Duodenal mucosa (tissue), 2 donors: Measurements from ENCODE around the gene BORCS5.

ENCODE experiments used
- H3K27ac ChIP-seq: one replicate; pipeline ENCODE4 v1.7.0; 2013; ENCODE audit warnings: low read depth, low read length
- H3K27me3 ChIP-seq, 2 donors: one replicate each; pipeline ENCODE4 v1.7.0; 2013; ENCODE audit warnings: low read length in 2 of 2, control low read depth in 1 of 2; ENCODE audit not compliant: insufficient read depth in 2 of 2, control insufficient read depth in 1 of 2
- H3K36me3 ChIP-seq, 2 donors: one replicate each; pipeline ENCODE4 v1.7.0; 2013; ENCODE audit warnings: low read length in 2 of 2, control low read depth in 1 of 2; ENCODE audit not compliant: insufficient read depth in 2 of 2, control insufficient read depth in 1 of 2
- H3K4me1 ChIP-seq, 2 donors: one replicate each; pipeline ENCODE4 v1.7.0; 2013; ENCODE audit warnings: low read length in 2 of 2, control low read depth in 1 of 2; ENCODE audit not compliant: insufficient read depth in 2 of 2, control insufficient read depth in 1 of 2
- H3K4me3 ChIP-seq, 2 donors: one replicate each; pipeline ENCODE4 v1.7.0; 2013; ENCODE audit warnings: low read length in 2 of 2, low read depth in 1 of 2
- H3K9ac ChIP-seq, 2 donors: one replicate each; pipeline ENCODE4 v1.7.0; 2013; ENCODE audit warnings: low read length in 2 of 2, low read depth in 1 of 2
- H3K9me3 ChIP-seq, 2 donors: one replicate each; pipeline ENCODE4 v1.7.0; 2013; ENCODE audit warnings: low read length in 2 of 2, control low read depth in 1 of 2; ENCODE audit not compliant: control insufficient read depth in 1 of 2

The BORCS5 gene

DNA sequence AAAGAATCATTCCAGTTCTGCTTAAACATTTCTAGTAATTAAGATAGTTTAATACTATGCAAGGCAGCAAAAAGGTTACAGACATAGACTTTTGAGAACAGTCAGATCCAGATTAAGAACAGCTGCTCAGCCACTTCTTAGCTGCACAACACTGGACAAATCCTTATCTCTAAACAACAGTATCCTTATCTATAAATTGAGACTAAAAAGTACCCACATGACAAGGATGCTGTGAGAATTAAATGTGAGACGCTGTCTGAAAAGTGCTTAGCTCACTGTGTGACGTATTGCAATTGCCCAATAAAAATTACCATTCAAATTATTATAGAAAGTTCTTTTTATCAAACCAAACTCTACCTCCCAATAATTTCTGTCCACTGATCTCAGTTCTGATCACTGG, 35.5 kb downstream of the BORCS5 start:
- no peak overlapping the region for H3K27ac ChIP-seq
- H3K36me3 ChIP-seq = no peaks in the 10 kb centered on the region
- no peak overlapping the region for H3K4me3 ChIP-seq
- peaks cover 0 to 4% of the 10 kb centered on the region in 2 donors for H3K4me1 ChIP-seq
- H3K9ac ChIP-seq = no peak overlapping the region
- H3K9me3 ChIP-seq = no peaks in the 10 kb centered on the region
- no peaks in the 10 kb centered on the region for H3K27me3 ChIP-seq

DNA sequence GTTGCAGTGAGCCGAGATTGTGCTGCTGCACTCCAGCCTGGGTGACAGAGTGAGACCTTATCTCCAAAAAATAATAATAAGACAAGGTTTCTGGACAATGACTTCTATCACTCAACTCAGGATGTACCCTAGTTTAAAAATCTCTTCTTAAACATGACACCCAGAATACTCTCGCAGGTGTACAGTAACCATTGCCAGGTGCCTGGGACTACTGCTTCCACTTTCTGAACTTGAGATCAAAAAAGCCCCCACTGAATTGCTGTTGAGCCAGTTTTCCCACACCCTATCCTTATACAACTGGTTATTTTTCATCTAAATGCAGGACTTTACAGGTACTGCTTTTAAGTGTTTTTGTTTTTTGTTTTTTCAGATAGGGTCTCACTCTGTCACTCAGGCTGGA, 36.3 kb downstream of the BORCS5 start:
- no peak overlapping the region for H3K27ac ChIP-seq
- H3K36me3 ChIP-seq = no peaks in the 10 kb centered on the region
- H3K4me3 ChIP-seq = no peak overlapping the region
- no peak overlapping the region for H3K9ac ChIP-seq
- no peaks in the 10 kb centered on the region for H3K27me3 ChIP-seq
- no peaks in the 10 kb centered on the region for H3K9me3 ChIP-seq
- peaks cover 0 to 2% of the 10 kb centered on the region in 2 donors for H3K4me1 ChIP-seq

DNA sequence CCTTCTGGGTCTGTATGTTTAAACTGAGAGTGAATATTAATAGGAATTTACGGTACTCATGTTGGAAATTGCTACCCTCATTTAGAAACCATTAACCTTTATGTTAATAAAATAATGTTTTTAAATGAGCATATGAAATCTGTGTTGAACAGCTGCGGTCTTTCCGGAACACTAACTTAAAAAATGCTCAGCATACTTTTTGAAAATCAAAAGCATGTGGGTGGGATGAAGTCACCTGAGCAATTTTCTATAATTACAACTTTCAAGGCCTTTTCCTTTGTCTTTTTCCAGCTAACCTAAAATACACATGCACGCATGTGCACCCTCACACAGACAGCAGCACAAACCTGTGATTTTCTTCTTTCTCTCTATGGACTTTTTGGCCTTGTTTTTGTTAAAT, 39.8 kb downstream of the BORCS5 start:
- Histone ChIP-seq H3K27me3 (no peaks in the 10 kb centered on the region), H3K9ac (no peak overlapping the region), H3K9me3 (no peaks in the 10 kb centered on the region), H3K36me3 (no peaks in the 10 kb centered on the region), H3K27ac (no peak overlapping the region), H3K4me3 (no peak overlapping the region), H3K4me1 (peaks cover 0 to 15% of the 10 kb centered on the region in 2 donors)

DNA sequence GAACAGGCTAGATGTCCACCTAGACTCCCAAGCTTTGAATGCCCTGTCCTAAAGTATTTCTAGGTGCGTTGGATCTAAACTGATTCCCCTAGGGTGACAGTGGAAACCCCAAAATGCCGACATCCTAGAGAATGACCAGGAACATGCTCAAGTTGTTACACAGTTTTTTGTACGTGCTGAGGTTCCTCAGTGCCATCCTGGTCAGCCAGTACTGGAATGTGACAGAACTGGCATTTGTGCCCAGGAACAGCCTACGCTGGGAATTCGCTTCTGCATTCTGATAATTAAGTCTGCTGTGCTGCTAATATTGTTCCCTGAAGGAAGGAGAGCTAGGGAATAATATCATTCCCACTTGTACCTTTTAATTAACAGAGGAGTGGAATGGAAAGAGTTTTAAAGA, 40.3 kb downstream of the BORCS5 start:
- Histone ChIP-seq H3K27ac (no peak overlapping the region), H3K27me3 (no peaks in the 10 kb centered on the region), H3K9me3 (no peaks in the 10 kb centered on the region), H3K4me3 (no peak overlapping the region), H3K4me1 (peaks cover 0 to 15% of the 10 kb centered on the region in 2 donors), H3K36me3 (no peaks in the 10 kb centered on the region), H3K9ac (no peak overlapping the region)

DNA sequence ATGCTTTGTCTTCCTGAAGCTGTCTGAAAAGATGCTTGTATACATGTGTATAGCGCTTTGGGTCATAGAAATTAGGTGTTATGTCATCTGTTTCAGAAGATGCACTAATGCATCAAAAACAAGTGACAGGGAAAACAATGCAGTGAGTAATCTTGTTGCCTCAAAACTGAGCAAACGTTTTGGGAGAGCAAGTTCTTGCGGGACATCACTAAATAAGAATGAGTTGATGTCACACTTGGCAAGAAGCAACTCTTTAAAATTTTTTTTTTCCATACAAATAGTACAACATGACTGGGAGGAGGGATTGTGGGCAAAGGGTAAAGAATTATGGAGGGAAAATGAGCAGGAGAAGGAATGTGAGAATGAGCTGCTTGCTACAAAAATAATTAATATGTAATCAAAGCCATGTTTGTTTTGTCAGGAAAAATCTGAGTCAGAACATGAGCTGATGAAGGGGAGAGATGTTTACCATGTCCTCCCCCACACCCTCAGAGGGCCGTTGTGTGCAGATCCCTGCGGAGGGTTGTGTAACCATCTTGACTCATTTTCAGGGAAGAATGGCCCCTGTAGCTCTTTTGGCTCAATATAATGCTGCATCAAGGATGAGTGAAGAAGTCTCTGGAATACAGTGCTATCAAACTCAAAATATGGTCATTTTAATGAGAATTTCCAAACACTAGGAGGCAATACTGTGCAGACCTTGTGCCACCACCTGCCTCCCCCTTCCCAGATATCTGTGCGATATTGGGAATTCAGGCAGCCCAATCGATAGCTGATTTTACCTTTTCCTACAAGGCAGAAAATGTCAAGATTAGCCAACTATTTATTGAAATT, 41.4 kb downstream of the BORCS5 start:
- Histone ChIP-seq H3K4me1 (peaks cover 4 to 21% of the 10 kb centered on the region in 2 donors), H3K9ac (no peak overlapping the region), H3K4me3 (no peak overlapping the region), H3K27ac (no peak overlapping the region), H3K27me3 (no peaks in the 10 kb centered on the region), H3K36me3 (no peaks in the 10 kb centered on the region), H3K9me3 (no peaks in the 10 kb centered on the region)

DNA sequence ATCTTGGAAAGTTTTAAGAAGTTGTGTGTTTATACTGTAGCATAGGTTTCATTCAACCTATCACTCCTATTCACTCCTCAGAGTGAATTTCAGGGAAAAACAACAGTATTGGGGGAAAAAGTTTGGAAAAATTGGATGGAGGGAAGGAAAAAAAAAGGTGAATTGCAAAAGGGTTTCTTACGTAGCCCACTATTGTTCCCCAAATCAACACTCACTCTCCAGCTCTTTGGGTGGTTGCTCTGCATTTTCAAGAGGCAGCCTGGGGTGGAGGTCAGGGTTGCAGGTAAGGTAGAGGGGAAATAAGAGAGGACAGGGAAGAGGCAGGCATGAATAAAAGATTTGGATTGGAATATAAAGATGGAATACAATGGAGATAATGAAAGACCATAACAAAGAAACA, 42.3 kb downstream of the BORCS5 start:
- no peak overlapping the region for H3K4me3 ChIP-seq
- H3K9ac ChIP-seq = no peak overlapping the region
- H3K4me1 ChIP-seq = peaks cover 8 to 28% of the 10 kb centered on the region in 2 donors
- H3K9me3 ChIP-seq = no peaks in the 10 kb centered on the region
- no peaks in the 10 kb centered on the region for H3K27me3 ChIP-seq
- no peak overlapping the region for H3K27ac ChIP-seq
- H3K36me3 ChIP-seq = no peaks in the 10 kb centered on the region

DNA sequence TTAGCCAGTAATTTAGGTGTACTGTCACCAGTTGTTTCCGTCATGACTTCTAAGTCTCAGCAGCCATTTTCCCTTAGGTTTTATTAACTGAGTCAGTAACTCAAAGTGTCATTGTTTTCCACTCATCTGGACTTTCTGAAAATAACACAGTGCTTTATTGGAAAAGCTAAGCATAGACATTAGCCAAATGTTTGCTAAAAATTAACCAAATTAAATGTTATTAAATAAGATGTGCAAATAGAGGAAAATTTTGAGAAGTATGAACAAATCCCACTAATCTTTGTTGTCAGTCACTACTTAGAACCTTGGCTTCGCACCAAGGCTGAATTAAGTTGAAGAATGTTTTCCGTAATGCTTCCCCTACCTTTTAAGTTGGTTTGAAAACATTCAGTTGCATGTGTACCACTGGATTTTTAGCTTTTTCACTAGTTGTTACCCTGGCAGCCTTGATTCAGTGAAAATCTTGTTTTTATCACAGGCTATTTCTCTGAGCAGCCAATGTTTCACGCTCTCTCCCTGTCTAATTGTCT, 43.0 kb downstream of the BORCS5 start:
- Histone ChIP-seq H3K9ac (no peak overlapping the region), H3K36me3 (no peaks in the 10 kb centered on the region), H3K9me3 (no peaks in the 10 kb centered on the region), H3K4me3 (no peak overlapping the region), H3K4me1 (peaks cover 11 to 32% of the 10 kb centered on the region in 2 donors), H3K27me3 (no peaks in the 10 kb centered on the region), H3K27ac (no peak overlapping the region)

DNA sequence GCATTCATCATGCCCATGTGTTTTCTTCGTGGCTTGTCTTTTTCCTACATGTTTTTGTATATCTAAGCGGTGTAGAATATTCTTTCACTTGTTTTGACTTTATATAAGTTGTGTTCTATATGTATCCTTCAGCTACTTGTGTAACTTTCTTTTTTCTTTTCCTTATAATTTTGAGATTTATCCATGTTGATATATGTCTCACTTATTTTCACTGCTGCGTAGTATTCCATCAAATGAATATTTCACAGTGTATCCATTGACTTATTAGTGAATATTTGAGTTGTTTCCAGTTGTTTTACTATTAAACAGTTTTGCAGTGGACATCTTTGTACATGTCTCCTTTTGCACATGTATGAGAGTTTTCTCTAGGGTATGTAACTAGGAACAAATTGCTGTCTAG, 43.9 kb downstream of the BORCS5 start:
- Histone ChIP-seq H3K4me3 (no peak overlapping the region), H3K9ac (no peak overlapping the region), H3K4me1 (peaks cover 13 to 42% of the 10 kb centered on the region in 2 donors), H3K27me3 (no peaks in the 10 kb centered on the region), H3K27ac (no peak overlapping the region), H3K36me3 (no peaks in the 10 kb centered on the region), H3K9me3 (no peaks in the 10 kb centered on the region)

DNA sequence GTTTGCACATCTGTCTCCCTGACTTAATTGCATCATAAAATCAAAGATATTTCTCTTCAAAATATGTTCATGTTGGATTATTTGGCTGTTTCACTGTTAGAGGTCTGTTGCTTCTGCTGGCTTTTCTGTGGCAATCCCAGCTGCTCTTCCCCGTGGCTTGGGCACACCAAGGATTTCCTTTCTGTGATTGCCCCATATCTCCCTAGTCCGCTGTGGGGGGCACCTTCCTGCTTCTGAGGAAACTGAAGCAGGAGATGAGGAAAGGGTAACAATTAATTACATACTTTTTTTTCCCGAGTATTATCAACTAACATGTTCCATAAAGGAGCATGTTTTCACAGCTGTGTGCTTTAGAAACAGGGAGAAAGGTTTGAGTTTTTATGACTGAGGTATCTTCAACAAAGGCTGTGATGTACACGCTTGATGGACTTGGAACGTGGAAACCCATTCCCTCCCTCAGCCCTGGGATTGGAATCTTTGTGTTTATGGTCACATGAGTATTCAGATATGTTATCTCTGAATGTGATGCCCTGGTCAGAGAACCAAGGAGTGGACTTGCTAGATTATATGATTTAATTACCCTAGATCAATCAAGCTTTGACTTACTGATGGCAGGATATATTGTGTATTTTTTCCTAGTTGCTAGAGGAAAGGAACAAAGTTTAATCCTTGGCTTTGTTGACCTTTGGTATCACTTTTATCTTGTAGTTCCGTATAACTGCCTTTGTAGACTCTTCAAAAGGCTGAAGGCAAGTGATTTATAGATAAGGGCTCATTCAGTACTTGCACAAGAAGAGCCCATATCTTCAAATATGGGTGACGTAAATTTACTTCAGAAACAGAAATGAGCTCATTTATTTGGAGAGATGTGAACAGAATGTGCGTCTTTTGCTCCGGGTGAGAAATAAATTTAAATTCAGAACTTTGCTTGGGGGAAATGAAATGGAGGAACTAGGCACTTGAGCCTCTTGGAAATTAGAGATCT, 46.7 kb downstream of the BORCS5 start:
- H3K27ac ChIP-seq = peak overlapping the region; percentile 52
- no peaks in the 10 kb centered on the region for H3K36me3 ChIP-seq
- H3K9ac ChIP-seq = peak overlapping the region; percentile 26 to 54
- H3K9me3 ChIP-seq = no peaks in the 10 kb centered on the region
- H3K27me3 ChIP-seq = no peaks in the 10 kb centered on the region
- peaks cover 16 to 43% of the 10 kb centered on the region in 2 donors for H3K4me1 ChIP-seq
- H3K4me3 ChIP-seq = peak overlapping the region in 1 of 2 donors; percentile 6

DNA sequence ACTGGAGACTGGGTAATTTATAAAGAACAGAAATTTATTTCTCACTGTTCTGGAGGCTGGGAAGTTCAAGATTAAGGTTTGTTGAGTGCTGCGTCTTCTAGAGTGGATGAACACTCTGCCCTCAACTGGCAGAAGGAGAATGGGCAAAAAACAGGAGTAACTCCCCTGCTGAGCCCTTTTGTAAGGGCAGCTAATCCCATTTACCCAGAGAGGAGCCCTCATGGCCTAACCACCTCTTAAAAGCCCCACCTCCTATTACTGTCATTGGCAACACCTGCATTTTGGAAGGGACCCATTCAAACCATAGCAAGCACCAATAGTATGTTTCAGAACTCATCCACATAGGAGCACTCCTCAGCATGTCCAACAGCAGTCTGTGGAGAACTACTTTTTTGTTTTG, 47.4 kb downstream of the BORCS5 start:
- no peaks in the 10 kb centered on the region for H3K9me3 ChIP-seq
- no peaks in the 10 kb centered on the region for H3K27me3 ChIP-seq
- H3K36me3 ChIP-seq = no peaks in the 10 kb centered on the region
- H3K4me1 ChIP-seq = peaks cover 16 to 38% of the 10 kb centered on the region in 2 donors
- peak overlapping the region in 1 of 2 donors; percentile 54 for H3K9ac ChIP-seq
- H3K4me3 ChIP-seq = no peak overlapping the region
- H3K27ac ChIP-seq = peak overlapping the region; percentile 52
